Mucosa of descending colon (tissue), 3 donors: Measurements from ENCODE around the gene CRYBG2. TPM values are rescaled to one million over a fixed set of nuclear protein-coding genes. Genes with fewer than 3 reads are reported as not detected.

Source experiments
- ATAC-seq: fragments of 200-7000 bp; cut with Tn5 transposase; one replicate; pipeline ENCODE4 v1.9.1; 2020; ENCODE audit warnings: mild to moderate bottlenecking, moderate library complexity
- DNase-seq, 3 donors: peaks; one replicate each; pipeline ENCODE4 v3.0.0-alpha.2; 2020
- H3K36me3 ChIP-seq: fragments of 200-600 bp; one replicate; pipeline ENCODE4 v1.8.0; 2021; ENCODE audit warnings: low read depth, mild to moderate bottlenecking
- H3K4me1 ChIP-seq: fragments of 200-600 bp; one replicate; pipeline ENCODE4 v1.8.0; 2021; ENCODE audit warnings: low read depth, mild to moderate bottlenecking
- H3K4me3 ChIP-seq: fragments of 200-600 bp; one replicate; pipeline ENCODE4 v1.8.0; 2021; ENCODE audit warnings: mild to moderate bottlenecking
- H3K9me3 ChIP-seq: fragments of 200-600 bp; one replicate; pipeline ENCODE4 v1.8.0; 2021; ENCODE audit warnings: mild to moderate bottlenecking
- intact Hi-C, 2 donors: fragments of 100-400 bp; cut with DNase I in 1 of 2; cut with micrococcal nuclease in 1 of 2; formaldehyde crosslinking; loops; one replicate each; pipeline versions ENCODE4 v1.11.0 to v1.11.1; 2022; cut with DNase I, micrococcal nuclease
- total RNA-seq, 3 donors: library from RNA; stranded (reverse); fragmentation: NEBNext Ultra II Directional in 2 of 3; extraction: Animal tissue kit (Norgen Biotek cat#: 25700) in 2 of 3; gene quantifications; one replicate each; pipeline versions ENCODE4 v1.2.1 to v1.2.4, GENCODE V29; 2021 to 2023
- TF ChIP-seq, protein P1 (sequence below): fragments of 200-600 bp; IDR thresholded peaks from one replicate; pipeline ENCODE4 v1.8.0; 2022; ENCODE audit warnings: antibody characterized with exemption, mild to moderate bottlenecking
- donor health status: DM: no; HTN: no; CAD: no; lungs with moderate emphysema.
- donor health status: DM: no; HTN: no; CAD: no.
- donor health status: DM: no; HTN: yes; CAD: no.

Gene CRYBG2
- total RNA-seq, 3 donors from 2014 or later = 19.4 to 27.7 (median 19.6) TPM

DNA sequence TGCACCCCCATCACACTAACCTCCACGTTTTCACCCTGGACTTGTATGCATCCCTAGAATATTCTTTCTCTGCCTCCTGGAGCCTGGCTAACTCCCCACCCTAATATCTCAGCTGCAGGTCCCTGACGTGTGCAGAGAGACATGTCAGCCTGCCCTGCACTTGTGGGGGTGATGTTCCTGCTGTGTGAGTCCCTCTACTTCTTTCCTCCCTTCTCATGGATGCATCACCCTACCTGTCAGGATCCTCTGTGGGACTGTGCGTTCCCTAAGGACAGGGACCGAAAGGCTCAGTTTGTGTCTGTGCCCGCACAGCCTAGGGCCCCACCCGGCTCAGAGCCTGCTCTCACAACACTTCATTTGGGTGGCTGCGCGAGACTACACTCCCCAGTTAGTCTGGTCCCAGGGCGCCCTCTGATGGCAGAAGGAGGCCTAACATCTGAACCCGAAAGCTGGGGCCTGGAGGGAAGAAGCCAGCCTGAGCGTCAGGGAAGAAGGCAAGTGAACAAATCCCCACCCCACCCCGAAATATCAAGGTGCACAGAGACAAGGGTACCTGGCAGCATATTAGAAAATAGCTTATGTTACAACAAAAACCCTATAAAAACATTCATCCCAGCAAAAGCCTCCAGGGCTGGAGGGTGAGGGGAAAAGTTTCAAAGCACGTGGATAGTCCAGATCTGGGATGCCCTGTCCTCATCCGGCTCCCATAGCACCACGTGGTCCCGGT is 32.5 kb downstream of the CRYBG2 start:
- DNase-seq (peak; percentile 93 to 97 (median 96)), ATAC-seq (peak; percentile 93)
- Histone ChIP-seq H3K9me3 (no peaks in the 10 kb centered on the region), H3K4me3 (no peak overlapping the region), H3K36me3 (no peaks in the 10 kb centered on the region), H3K4me1 (peaks cover 5% of the 10 kb centered on the region)
- intact Hi-C loops = loop anchor here (5.0 kb wide), 1 partner anchor 44 kb away; no protein-coding TSS in a partner anchor
- TF ChIP-seq, protein P1, sequence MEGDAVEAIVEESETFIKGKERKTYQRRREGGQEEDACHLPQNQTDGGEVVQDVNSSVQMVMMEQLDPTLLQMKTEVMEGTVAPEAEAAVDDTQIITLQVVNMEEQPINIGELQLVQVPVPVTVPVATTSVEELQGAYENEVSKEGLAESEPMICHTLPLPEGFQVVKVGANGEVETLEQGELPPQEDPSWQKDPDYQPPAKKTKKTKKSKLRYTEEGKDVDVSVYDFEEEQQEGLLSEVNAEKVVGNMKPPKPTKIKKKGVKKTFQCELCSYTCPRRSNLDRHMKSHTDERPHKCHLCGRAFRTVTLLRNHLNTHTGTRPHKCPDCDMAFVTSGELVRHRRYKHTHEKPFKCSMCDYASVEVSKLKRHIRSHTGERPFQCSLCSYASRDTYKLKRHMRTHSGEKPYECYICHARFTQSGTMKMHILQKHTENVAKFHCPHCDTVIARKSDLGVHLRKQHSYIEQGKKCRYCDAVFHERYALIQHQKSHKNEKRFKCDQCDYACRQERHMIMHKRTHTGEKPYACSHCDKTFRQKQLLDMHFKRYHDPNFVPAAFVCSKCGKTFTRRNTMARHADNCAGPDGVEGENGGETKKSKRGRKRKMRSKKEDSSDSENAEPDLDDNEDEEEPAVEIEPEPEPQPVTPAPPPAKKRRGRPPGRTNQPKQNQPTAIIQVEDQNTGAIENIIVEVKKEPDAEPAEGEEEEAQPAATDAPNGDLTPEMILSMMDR = peak; percentile 72

DNA sequence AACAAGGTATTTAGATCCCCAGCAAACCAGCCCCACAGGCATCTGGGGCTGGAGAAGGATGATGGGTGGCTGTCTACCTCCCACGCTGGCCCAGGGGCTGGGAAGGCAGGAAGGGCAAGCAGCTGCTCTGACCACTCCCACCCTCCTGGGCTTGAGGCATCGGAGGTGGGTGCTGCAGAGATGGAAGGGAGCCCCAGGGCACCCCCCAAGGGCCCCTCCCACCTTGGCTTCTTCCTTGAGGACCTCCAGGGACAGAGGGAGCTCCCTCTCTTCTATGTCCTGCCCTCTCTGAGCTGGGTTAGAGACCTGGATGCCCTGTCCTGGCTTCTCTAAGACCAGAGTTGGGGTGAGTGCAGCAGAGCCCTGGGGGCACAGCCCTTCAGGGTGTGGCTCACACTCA is 33.0 kb downstream of the CRYBG2 start:
- no peaks in the 10 kb centered on the region for H3K9me3 ChIP-seq
- DNase-seq (no peak), ATAC-seq (peak; percentile 6)
- TF ChIP-seq, protein P1 = no peak
- intact Hi-C loops = loop anchor here (5.0 kb wide), 1 partner anchor 44 kb away; no protein-coding TSS in a partner anchor
- H3K36me3 ChIP-seq = no peaks in the 10 kb centered on the region
- no peak overlapping the region for H3K4me3 ChIP-seq
- H3K4me1 ChIP-seq = peaks cover 5% of the 10 kb centered on the region

DNA sequence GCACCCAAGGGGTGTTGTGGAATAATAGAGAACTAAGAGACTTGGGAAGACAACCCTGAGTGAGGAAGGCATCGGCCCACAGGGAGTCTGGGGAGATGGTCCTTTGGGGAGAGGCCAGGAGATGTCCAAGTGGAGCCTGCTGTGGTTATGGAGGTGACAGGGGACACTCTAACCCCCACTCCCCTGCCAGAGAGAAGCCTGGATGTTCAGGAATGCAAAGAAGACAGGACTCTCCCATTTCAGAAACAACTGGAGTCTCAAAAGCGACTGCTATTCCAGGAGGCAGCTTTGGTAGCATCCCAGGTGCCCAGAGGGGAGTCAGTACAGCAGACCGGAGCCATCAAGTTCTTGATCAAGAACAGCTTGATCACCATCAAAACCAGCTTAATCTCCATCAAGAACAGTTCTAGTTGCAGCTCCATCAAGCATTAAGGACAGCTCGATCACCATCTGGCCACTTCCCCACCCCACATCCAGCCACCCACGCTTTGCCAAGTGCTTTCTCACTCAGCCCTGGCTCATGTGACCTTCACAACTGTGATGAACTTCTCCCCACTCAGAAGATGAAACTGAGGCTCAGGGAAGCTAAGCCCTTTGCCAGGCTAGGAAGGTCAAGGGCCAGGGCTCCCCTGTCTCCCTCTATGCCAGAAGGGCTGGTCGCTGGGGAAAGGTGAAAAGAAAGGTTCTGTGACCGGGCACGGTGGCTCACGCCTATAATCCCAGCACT is 35.4 kb downstream of the CRYBG2 start:
- Histone ChIP-seq H3K36me3 (no peaks in the 10 kb centered on the region), H3K9me3 (no peaks in the 10 kb centered on the region), H3K4me1 (peaks cover 7% of the 10 kb centered on the region), H3K4me3 (no peak overlapping the region)
- DNase-seq (peak in 1 of 3 donors; percentile 28), ATAC-seq (peak; percentile 21)
- intact Hi-C loops = no loop called here
- TF ChIP-seq, protein P1 = no peak

DNA sequence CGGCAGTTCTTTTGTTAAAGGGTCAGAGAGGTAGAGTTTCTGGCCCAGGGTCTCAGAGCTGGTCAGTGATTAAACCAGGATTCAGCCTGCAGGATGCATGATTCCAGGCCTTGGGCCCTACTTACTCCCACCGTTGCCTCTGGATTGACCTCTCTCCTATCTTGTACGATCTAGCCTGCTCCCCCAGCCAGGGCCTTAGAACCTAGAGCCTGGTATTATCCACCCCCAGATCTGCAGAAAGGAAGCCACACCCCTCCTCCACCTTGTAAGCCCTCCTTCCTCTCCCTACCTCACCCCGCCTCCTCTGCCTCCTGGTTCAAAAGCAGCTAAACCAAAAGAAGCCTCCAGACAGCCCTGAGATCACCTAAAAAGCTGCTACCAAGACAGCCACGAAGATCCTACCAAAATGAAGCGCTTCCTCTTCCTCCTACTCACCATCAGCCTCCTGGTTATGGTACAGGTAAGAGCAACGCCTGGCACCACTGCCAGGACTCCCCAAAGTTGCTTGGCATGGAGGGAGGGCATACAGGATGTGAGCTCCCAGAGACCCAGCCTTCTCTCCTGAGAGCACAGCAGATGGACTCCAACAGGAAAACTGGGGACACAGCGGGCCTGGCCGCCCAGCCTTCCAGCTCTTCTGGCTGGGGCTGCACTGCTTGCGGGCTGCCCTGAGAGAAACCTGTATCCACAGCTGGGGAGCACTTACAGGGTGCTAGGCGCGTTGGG is 36.2 kb downstream of the CRYBG2 start, which contains the start of gene CD52:
Gene CD52, plus strand, starts transcription at position 347 of the 726 bp plus-strand sequence. Its CDS starts 60 bp downstream, at position 407.
- Histone ChIP-seq H3K4me3 (no peak within 1 kb of the TSS), H3K36me3 (no peaks in the 10 kb centered on the region), H3K9me3 (no peaks in the 10 kb centered on the region), H3K4me1 (peaks cover 7% of the 10 kb centered on the region)
- intact Hi-C loops = no loop called here
- DNase-seq = peak in 1 of 3 donors; percentile 42
- TF ChIP-seq, protein P1 = no peak
- peak; percentile 57 for ATAC-seq

DNA sequence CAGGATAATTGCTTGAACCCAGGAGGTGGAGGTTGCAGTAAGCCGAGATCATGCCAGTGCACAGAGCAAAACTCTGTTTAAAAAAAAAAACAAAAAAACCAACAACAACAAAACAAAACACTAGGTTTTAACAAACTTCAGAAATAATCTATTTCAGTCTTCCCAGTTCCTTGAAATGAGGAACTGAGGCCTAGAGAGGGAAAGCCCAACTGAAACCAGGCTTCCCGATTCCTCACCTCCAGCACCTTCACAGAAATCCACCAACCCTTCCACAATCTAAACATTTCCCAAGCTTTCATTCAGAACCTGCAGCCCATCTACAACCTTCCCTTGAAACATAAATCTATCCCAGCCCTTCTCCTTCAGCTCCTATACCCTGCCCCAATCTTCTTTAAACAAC is 36.8 kb downstream of the CRYBG2 start:
- ATAC-seq = no peak
- Histone ChIP-seq H3K4me3 (no peak overlapping the region), H3K4me1 (peaks cover 7% of the 10 kb centered on the region), H3K36me3 (no peaks in the 10 kb centered on the region), H3K9me3 (no peaks in the 10 kb centered on the region)
- no peak for DNase-seq
- intact Hi-C loops = no loop called here
- TF ChIP-seq, protein P1 = no peak
